Loucy (cell line): Measurements from ENCODE around the gene NEO1.

Experiments
- EZH2phosphoT487 ChIP-seq: fragments of 200-600 bp; IDR thresholded peaks from 2 replicates; pipeline ENCODE4 v1.6.1; 2018; ENCODE audit warnings: antibody characterized with exemption, mild to moderate bottlenecking, moderate library complexity, borderline replicate concordance
- TF ChIP-seq, protein P1 (sequence below): fragments of 200-600 bp; sonication (generic); conservative IDR thresholded peaks from 2 replicates; pipeline ENCODE4 v1.5.1; 2014; ENCODE audit warnings: mild to moderate bottlenecking, antibody characterized with exemption, low read length

DNA sequence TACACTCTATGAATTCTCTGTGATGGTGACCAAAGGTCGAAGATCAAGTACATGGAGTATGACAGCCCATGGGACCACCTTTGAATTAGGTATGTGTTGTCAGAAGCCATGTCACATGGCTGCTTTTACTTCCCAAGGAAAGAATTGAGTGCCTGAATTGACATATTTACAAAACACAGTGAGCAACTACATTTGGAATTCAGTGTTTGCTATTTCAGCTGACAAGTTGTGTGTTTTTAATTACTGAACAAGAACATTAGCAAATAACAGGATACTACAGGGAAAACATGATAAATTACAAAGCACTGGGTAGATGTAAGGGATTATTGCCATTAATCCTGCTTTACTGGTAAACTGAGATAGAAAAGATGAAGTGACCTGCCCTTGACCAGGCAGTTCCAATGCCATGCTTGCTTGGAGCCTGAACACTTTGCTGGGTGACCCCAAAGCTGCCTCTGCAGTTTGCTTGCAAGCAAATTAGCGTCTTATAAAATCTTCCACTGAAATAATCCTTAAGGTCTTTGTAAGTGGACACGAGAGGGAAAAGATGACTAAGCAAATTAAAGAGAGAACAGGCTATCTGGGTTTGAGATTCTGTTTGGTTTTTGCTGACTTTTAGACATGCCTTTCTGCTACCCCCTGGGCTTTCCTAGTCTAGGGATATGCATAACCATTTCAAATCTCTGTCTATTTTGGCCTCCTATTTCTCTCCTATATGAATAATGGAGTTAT lies 218.3 kb downstream of the NEO1 start:
- TF ChIP-seq, protein P1, sequence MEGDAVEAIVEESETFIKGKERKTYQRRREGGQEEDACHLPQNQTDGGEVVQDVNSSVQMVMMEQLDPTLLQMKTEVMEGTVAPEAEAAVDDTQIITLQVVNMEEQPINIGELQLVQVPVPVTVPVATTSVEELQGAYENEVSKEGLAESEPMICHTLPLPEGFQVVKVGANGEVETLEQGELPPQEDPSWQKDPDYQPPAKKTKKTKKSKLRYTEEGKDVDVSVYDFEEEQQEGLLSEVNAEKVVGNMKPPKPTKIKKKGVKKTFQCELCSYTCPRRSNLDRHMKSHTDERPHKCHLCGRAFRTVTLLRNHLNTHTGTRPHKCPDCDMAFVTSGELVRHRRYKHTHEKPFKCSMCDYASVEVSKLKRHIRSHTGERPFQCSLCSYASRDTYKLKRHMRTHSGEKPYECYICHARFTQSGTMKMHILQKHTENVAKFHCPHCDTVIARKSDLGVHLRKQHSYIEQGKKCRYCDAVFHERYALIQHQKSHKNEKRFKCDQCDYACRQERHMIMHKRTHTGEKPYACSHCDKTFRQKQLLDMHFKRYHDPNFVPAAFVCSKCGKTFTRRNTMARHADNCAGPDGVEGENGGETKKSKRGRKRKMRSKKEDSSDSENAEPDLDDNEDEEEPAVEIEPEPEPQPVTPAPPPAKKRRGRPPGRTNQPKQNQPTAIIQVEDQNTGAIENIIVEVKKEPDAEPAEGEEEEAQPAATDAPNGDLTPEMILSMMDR, result no peak
- TF ChIP-seq EZH2phosphoT487, result no peak
